ENCODE results near the gene TMEM178A.

DNA sequence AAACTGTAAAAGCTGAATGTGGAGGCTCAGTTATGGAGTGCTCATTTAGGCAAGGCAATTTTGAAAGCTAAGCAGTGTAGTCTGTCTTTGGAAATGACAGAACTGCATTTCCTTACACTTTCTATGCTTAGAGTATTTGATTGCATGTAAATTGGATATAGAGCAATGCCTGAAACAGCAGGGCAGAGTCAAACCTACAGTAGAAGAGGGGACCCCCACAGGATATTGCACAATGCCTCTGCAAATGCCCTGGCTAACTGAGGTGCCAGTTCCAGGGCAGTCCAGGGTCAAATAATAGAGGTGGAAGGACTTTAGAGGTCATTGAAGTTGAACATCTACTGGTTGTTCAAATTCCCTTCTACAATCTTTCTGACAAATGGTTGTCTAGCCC lies 2.2 kb downstream of the TMEM178A start:
- TF ChIP-seq TAF1 (IDR thresholded peaks at IDR 0.05; ENCODE audit: low read depth) (no peak), CREB1 (IDR thresholded peaks at IDR 0.05; ENCODE audit: low read depth) (no peak), RAD21 (IDR thresholded peaks at IDR 0.05; ENCODE audit: low read depth) (no peak), EP300 (IDR thresholded peaks at IDR 0.05; ENCODE audit: borderline replicate concordance) (no peak), TEAD4 (IDR thresholded peaks at IDR 0.05) (no peak), YY1 (IDR thresholded peaks at IDR 0.05; ENCODE audit: low read depth) (no peak), CEBPB (IDR thresholded peaks at IDR 0.05) (no peak), FOXM1 (IDR thresholded peaks at IDR 0.05; ENCODE audit: borderline replicate concordance, low read depth) (no peak), TCF12 (IDR thresholded peaks at IDR 0.05; ENCODE audit: low read depth) (no peak), ZBTB7A (IDR thresholded peaks at IDR 0.05; ENCODE audit: low read depth) (no peak), NFIC (IDR thresholded peaks at IDR 0.05) (no peak)
- TF ChIP-seq, protein P1, sequence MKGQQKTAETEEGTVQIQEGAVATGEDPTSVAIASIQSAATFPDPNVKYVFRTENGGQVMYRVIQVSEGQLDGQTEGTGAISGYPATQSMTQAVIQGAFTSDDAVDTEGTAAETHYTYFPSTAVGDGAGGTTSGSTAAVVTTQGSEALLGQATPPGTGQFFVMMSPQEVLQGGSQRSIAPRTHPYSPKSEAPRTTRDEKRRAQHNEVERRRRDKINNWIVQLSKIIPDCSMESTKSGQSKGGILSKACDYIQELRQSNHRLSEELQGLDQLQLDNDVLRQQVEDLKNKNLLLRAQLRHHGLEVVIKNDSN (IDR thresholded peaks at IDR 0.05), result no peak
- TF ChIP-seq, protein P2, sequence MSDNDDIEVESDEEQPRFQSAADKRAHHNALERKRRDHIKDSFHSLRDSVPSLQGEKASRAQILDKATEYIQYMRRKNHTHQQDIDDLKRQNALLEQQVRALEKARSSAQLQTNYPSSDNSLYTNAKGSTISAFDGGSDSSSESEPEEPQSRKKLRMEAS (IDR thresholded peaks at IDR 0.05), result no peak

Measured in Ishikawa (cell line).